Measurements from ENCODE around the gene USHBP1. TPM values are rescaled to one million over a fixed set of nuclear protein-coding genes. Genes with fewer than 3 reads are reported as not detected.

The USHBP1 gene
- total and polyA plus RNA-seq, 2 of the 13 experiments (the other 11 are each of a cell fraction or from before 2014, with no cell fraction given) = 0.15 to 1.5 TPM

DNA sequence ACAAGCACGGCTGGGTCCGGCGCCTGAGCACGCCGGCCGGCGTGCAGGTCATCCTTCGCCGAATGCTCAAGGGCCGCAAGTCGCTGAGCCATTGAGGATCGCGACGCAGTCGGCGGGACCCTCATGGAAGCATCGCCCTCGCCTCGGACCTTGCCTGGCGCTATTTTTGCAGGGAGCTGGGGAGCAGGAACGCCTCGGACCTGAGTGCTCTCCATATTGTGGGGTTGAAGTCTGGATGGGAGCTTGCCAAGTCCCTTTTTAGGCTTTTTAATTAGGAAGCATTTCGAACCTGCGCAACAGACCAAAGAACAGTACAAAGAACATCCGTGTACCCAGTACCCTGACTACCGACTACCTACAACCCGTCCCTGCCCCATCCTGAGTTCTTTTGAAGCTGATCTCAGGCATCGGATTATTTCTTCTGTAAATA is 41.8 kb upstream of the USHBP1 start:
- H3K9me3 ChIP-seq (ENCODE audit: low read length) = no peaks in the 10 kb centered on the region
- ATAC-seq = no peak
- intact Hi-C loops (cut with micrococcal nuclease; ENCODE audit: unreplicated experiment) = no loop called here
- H3K36me3 ChIP-seq (replicated peaks in 1 of 2; ENCODE audit: control insufficient read depth in 1 of 2, insufficient read depth in 2 of 2, low read length in 2 of 2) = no peaks in the 10 kb centered on the region
- peaks cover 21% of the 10 kb centered on the region for H3K79me2 ChIP-seq (ENCODE audit: insufficient read depth, low read length)
- CTCF ChIA-PET (ENCODE audit: low intra/inter-chr PET ratio, low total read pairs) = interaction anchor here (0.8 kb wide), 1 partner anchor 13 kb away, joined by 4 read pairs; no protein-coding TSS in a partner anchor
- H2AFZ ChIP-seq (ENCODE audit: low read length) = no peak overlapping the region
- no peak for DNase-seq (ENCODE audit: low spot score)
- H3K9ac ChIP-seq (ENCODE audit: insufficient read depth, low read depth, low read length) = peak overlapping the region; percentile 87
- WGBS (ENCODE audit: low lambda C conversion rate) = 1% methylated on average over 21 of the region's 28 CpGs
- H3K4me2 ChIP-seq (ENCODE audit: low read depth, low read length) = peak overlapping the region; percentile 92
- POLR2A ChIA-PET = interaction anchor here (0.8 to 1.6 kb wide), 4 partner anchors 27 to 91 kb away, joined by 3 to 11 read pairs (median 4); partner anchors contain the start of genes ANO8 and USE1
- peak overlapping the region; percentile 60 to 87 (median 85) for H3K4me3 ChIP-seq (replicated peaks in 1 of 3; ENCODE audit: insufficient read depth in 1 of 3, low read depth in 2 of 3, low read length in 3 of 3)
- H3K4me1 ChIP-seq (ENCODE audit: insufficient read depth, low read length) = peaks cover 46% of the 10 kb centered on the region
- H3K27ac ChIP-seq (ENCODE audit: extremely low read length, insufficient read depth, low read length) = peak overlapping the region; percentile 91
- peaks cover 4% of the 10 kb centered on the region; the same call in 1 of the 2 replicates for H4K20me1 ChIP-seq (ENCODE audit: insufficient read depth, low read length)
- no TSS peak for BruUV-seq (replicated peaks)
- in situ Hi-C loops (cut with HindIII; ENCODE audit: extremely low pct_ligation_motif_present, low pct_unique_long_range_greater_than_20kb) = no loop called here
- no peak for FAIRE-seq
- no peaks in the 10 kb centered on the region; a peak in 1 of 5 replicates for H3K27me3 ChIP-seq (ENCODE audit: control insufficient read depth in 1 of 2, insufficient read depth in 2 of 2, low read length in 2 of 2)
- TF ChIP-seq ZNF557 (CRISPR knock-in tag; IDR thresholded peaks at IDR 0.05) (0 out of 2 replicates have a peak, but pooled peaks have one; percentile 3), IRF2 (CRISPR knock-in tag; IDR thresholded peaks at IDR 0.05) (no peak), YEATS2 (CRISPR knock-in tag; IDR thresholded peaks at IDR 0.05; ENCODE audit: borderline replicate concordance) (0 out of 2 replicates have a peak, but pooled peaks have one; percentile 24), MAX (IDR thresholded peaks at IDR 0.05) (peak; percentile 45), ZSCAN12 (CRISPR knock-in tag; IDR thresholded peaks at IDR 0.05) (0 out of 2 replicates have a peak, but pooled peaks have one; percentile 60), ATF6 (CRISPR knock-in tag; conservative IDR thresholded peaks at IDR 0.05) (no peak), ZBTB38 (CRISPR knock-in tag; IDR thresholded peaks at IDR 0.05) (no peak), ATF7-NPFF (CRISPR knock-in tag; IDR thresholded peaks at IDR 0.05; ENCODE audit: low read depth) (peak; percentile 8; the same call in 1 of the 2 replicates), GLMP (CRISPR knock-in tag; IDR thresholded peaks at IDR 0.05; ENCODE audit: borderline replicate concordance) (no peak), ZNF367 (CRISPR knock-in tag; IDR thresholded peaks at IDR 0.05; ENCODE audit: borderline replicate concordance) (peak; percentile 2; the same call in 1 of the 2 replicates), HNF4G (IDR thresholded peaks at IDR 0.05; ENCODE audit: borderline replicate concordance, low read depth, low read length) (peak; percentile 4; the same call in 1 of the 2 replicates), HNF4G (CRISPR knock-in tag; IDR thresholded peaks at IDR 0.05; ENCODE audit: borderline replicate concordance, low read depth) (no peak), ZNF784 (CRISPR knock-in tag; IDR thresholded peaks at IDR 0.05; ENCODE audit: borderline replicate concordance) (no peak), MYC (CRISPR knock-in tag; IDR thresholded peaks at IDR 0.05; ENCODE audit: borderline replicate concordance) (peak; percentile 63; the same call in 1 of the 2 replicates), ISL2 (CRISPR knock-in tag; IDR thresholded peaks at IDR 0.05) (no peak), TOE1 (CRISPR knock-in tag; IDR thresholded peaks at IDR 0.05) (no peak), ZFP37 (CRISPR knock-in tag; IDR thresholded peaks at IDR 0.05; ENCODE audit: borderline replicate concordance) (0 out of 2 replicates have a peak, but pooled peaks have one; percentile 5), SIX4 (CRISPR knock-in tag; IDR thresholded peaks at IDR 0.05) (no peak)
- TF ChIP-seq, protein P1, sequence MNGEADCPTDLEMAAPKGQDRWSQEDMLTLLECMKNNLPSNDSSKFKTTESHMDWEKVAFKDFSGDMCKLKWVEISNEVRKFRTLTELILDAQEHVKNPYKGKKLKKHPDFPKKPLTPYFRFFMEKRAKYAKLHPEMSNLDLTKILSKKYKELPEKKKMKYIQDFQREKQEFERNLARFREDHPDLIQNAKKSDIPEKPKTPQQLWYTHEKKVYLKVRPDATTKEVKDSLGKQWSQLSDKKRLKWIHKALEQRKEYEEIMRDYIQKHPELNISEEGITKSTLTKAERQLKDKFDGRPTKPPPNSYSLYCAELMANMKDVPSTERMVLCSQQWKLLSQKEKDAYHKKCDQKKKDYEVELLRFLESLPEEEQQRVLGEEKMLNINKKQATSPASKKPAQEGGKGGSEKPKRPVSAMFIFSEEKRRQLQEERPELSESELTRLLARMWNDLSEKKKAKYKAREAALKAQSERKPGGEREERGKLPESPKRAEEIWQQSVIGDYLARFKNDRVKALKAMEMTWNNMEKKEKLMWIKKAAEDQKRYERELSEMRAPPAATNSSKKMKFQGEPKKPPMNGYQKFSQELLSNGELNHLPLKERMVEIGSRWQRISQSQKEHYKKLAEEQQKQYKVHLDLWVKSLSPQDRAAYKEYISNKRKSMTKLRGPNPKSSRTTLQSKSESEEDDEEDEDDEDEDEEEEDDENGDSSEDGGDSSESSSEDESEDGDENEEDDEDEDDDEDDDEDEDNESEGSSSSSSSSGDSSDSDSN (CRISPR knock-in tag; IDR thresholded peaks at IDR 0.05) = peak; percentile 38; the same call in 1 of the 2 replicates

Measured in HepG2 (cell line).